OCI-LY1 (cell line): Measurements from ENCODE around the gene RASSF10.

Experiments
- CTCF ChIP-seq: fragments of 200-600 bp; sonication (generic), shearing (Covaris generic); IDR thresholded peaks from 2 replicates; pipeline ENCODE4 v1.5.1; 2017; ENCODE audit warnings: mild to moderate bottlenecking, antibody characterized with exemption, low read length, moderate library complexity, mixed read lengths
- EZH2 ChIP-seq: fragments of 200-600 bp; sonication (generic), shearing (Covaris generic); IDR thresholded peaks from 2 replicates; pipeline ENCODE4 v1.8.0; 2017; ENCODE audit warnings: borderline replicate concordance, mixed run types, mild to moderate bottlenecking, antibody characterized with exemption, low read length, moderate library complexity, mixed read lengths

DNA sequence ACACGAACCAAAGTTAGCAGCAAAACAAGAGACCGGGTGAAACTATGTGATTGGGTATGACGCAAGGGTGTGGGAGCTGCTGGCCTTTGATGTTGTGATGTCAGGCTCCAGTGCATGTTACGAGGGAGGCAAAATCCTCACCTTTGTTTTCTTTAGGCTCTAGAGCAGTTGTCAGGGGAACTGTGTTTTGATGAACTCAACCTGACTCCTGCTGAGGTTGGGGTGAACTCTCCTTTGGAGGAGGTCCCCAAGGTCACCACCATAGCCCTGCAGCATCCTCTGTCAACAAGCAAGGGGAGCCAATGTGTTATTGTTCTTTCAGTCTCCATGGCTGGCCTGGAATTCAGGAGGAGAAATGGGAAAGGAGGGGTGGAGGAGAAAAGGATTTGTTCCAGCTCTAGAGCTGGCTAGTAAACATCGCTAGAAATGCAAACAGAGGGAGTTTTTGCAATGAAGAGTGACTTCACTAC, 33.8 kb downstream of the RASSF10 start:
- TF ChIP-seq CTCF (no peak), EZH2 (no peak)
